HUES64 (cell line): ENCODE data around the gene PDK4.

Source experiments
- H3K27ac ChIP-seq: 2 replicates; pipeline ENCODE4 v1.7.0; 2013; ENCODE audit warnings: low read depth, low read length, inconsistent platforms
- H3K27me3 ChIP-seq: 2 replicates; pipeline ENCODE4 v1.6.1; 2013; ENCODE audit warnings: mild to moderate bottlenecking, low read length; ENCODE audit not compliant: insufficient read depth
- H3K36me3 ChIP-seq: 2 replicates; pipeline ENCODE4 v1.6.1; 2013; ENCODE audit warnings: mild to moderate bottlenecking, low read length; ENCODE audit not compliant: insufficient read depth
- H3K4me1 ChIP-seq: 2 replicates; pipeline ENCODE4 v1.6.1; 2013; ENCODE audit warnings: mild to moderate bottlenecking, low read length, moderate library complexity; ENCODE audit not compliant: insufficient read depth
- H3K4me3 ChIP-seq: 2 replicates; pipeline ENCODE4 v1.5.1; 2013; ENCODE audit warnings: mild to moderate bottlenecking, low read length, moderate library complexity
- H3K9ac ChIP-seq: 2 replicates; pipeline ENCODE4 v1.6.1; 2013; ENCODE audit warnings: mild to moderate bottlenecking, low read depth, low read length
- H3K9me3 ChIP-seq: 2 replicates; pipeline ENCODE4 v1.6.1; 2013; ENCODE audit warnings: low read depth, low read length; ENCODE audit not compliant: insufficient read depth
- WGBS: fragments of 150-250, 120-280 bp; methylation state at CpG from one replicate; pipeline ENCODE4 v1.1.7; 2013; ENCODE audit warnings: missing lambda C conversion rate; 5-methylcytosine and 5-hydroxymethylcytosine counted together

Gene PDK4

DNA sequence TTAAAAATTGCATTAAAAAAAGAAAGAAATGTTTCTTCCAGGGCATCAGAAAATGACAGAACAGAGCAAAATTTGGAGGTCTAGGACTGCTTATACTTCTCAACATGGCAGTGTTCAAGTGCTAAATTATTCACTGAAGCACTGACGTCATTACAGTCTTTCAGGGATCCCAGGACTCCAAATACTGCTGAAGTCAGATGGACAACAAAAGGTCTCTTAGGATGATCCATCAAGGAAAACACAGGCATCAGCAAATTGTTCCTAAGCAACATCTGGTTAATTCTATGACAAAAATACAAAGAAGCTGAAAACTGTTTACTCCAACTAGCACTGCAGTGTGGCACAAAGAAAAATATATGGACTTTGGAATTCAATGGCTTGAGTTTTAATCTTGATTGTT, 52.1 kb downstream of the PDK4 start:
- H3K4me3 ChIP-seq: no peak overlapping the region
- H3K36me3 ChIP-seq: no peaks in the 10 kb centered on the region
- no peaks in the 10 kb centered on the region for H3K27me3 ChIP-seq
- H3K4me1 ChIP-seq: peaks cover 6% of the 10 kb centered on the region; the same call in 1 of the 2 replicates
- H3K9ac ChIP-seq: no peak overlapping the region
- WGBS: 85% methylated on average over 1 of the region's 1 CpG
- H3K27ac ChIP-seq: no peak overlapping the region
- H3K9me3 ChIP-seq: no peaks in the 10 kb centered on the region

DNA sequence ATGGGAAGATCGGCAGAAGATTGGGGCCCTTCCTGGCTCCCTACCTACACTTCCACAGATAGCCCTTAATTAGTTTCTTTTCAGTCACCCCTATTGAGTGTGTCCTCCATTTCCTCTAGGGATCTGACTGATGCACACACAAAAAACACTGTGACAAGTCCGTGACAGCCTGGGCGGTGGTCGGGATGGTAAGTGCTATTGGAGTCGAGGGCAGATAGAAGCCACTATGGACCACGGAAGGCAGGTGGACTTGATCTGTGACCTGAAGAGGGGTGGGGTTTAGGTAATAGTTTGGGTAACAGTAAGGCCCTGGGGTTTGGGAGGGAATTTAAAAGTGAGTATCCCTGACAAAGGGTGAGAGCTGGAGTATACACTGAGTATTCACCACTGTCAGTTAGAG, 53.0 kb downstream of the PDK4 start:
- 97% methylated on average over 6 of the region's 6 CpGs for whole genome bisulfite sequencing

DNA sequence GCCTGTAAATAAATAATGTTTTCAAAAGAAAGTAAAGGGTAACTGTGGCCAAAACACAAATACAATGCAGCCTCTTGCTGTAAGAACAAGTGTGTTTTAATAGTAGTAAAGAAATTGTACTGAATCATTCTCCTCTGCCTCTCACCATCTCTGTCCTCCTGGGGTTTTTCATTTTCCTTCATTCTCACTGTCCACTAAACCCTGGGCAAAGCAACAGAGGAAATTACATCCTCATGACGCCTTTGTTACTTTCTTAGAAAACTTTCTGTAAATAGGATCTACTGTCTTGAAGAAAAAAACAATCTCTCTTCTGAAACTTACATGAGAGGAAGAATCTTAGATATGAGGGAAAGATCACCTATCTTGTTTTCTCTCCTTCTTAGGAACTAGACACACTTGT, 56.0 kb downstream of the PDK4 start:
- no peak overlapping the region for H3K4me3 ChIP-seq
- H3K36me3 ChIP-seq: no peaks in the 10 kb centered on the region
- no peak overlapping the region for H3K27ac ChIP-seq
- WGBS: 100% methylated on average over 1 of the region's 1 CpG
- no peaks in the 10 kb centered on the region for H3K9me3 ChIP-seq
- no peaks in the 10 kb centered on the region for H3K27me3 ChIP-seq
- peaks cover 3% of the 10 kb centered on the region; the same call in 1 of the 2 replicates for H3K4me1 ChIP-seq
- H3K9ac ChIP-seq: no peak overlapping the region

More for the DNA sequence above, 53.0 kb downstream of the PDK4 start:
- no peaks in the 10 kb centered on the region for H3K27me3 ChIP-seq
- no peaks in the 10 kb centered on the region for H3K36me3 ChIP-seq
- no peaks in the 10 kb centered on the region for H3K9me3 ChIP-seq
- no peak overlapping the region for H3K4me3 ChIP-seq
- H3K9ac ChIP-seq: no peak overlapping the region
- peaks cover 6% of the 10 kb centered on the region; the same call in 1 of the 2 replicates for H3K4me1 ChIP-seq
- no peak overlapping the region for H3K27ac ChIP-seq

DNA sequence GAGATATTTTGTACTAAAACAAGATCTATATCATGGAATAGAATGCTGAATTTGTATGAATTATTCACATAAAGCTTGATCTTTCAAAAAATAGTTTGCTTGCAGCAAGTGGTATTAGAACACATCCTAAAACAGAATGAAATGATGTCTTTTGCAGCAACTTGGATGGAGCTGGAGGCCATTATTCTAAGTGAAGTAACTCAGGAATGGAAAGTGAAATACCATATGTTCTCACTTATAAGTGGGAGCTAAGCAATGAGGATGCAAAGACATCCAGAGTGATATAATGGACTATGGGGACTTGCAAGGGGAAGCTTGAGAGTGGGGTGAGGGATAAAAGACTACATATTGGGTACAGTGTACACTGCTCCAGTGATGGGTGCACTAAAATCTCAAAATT, 56.9 kb downstream of the PDK4 start:
- Histone ChIP-seq H3K27ac (no peak overlapping the region), H3K4me3 (no peak overlapping the region), H3K27me3 (no peaks in the 10 kb centered on the region), H3K9ac (no peak overlapping the region), H3K4me1 (no peaks in the 10 kb centered on the region), H3K36me3 (no peaks in the 10 kb centered on the region), H3K9me3 (no peaks in the 10 kb centered on the region)

DNA sequence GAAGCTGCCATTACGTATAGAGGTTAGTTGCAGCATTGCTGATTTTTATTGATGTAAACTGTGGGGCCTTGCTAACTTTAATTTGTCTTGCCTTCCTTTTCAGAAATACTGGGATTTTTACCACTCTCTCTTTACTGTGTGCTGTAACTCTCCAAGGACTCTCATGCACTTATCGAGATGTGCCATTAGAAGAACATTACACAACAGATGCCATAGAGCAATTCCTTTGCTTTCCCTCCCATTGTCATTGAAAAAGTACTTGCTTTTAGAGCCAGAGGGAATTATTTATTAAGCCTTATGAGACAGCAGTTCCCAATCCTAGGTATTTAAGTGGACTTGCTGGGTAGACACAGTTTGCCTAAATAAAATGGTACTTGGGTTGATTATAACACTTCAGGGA, 58.8 kb downstream of the PDK4 start:
- Histone ChIP-seq H3K27ac (no peak overlapping the region), H3K36me3 (no peaks in the 10 kb centered on the region), H3K9me3 (no peaks in the 10 kb centered on the region), H3K4me1 (no peaks in the 10 kb centered on the region), H3K27me3 (no peaks in the 10 kb centered on the region), H3K4me3 (no peak overlapping the region), H3K9ac (no peak overlapping the region)
- 90% methylated on average over 2 of the region's 2 CpGs for WGBS

DNA sequence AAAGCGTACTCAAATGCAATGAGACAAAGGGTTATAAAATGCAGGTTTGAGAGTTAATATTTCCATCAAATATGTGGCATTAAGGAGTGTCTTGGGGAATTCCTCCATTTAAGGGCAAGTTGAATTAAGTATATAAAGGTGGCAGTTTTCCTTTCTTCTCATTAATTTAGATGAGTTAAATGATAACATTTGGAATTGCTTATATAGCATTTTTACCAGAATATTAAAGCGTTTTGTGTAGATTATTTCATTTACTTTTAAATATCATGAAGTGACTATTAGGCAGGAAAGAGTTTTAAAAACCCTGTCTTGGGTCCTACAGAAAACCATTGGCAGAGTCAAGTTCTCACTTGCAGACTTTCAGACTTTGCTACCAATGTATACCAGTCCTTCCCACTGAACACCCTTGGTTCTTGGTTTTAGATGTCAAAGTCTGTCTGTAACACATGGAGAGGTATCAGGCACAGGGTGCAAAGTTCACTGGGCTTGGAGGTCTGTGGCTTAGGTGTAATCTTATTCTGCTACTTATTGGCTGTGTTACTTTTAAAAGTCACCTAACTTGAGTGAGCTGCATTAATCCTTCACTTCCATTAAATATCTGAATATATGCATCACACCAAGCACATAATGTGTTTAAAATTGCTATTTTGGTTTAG, 59.5 kb downstream of the PDK4 start:
- H3K36me3 ChIP-seq: no peaks in the 10 kb centered on the region
- no peak overlapping the region for H3K9ac ChIP-seq
- WGBS: 93% methylated on average over 1 of the region's 2 CpGs
- no peaks in the 10 kb centered on the region for H3K9me3 ChIP-seq
- no peak overlapping the region for H3K4me3 ChIP-seq
- H3K27me3 ChIP-seq: no peaks in the 10 kb centered on the region
- no peak overlapping the region for H3K27ac ChIP-seq
- no peaks in the 10 kb centered on the region for H3K4me1 ChIP-seq

DNA sequence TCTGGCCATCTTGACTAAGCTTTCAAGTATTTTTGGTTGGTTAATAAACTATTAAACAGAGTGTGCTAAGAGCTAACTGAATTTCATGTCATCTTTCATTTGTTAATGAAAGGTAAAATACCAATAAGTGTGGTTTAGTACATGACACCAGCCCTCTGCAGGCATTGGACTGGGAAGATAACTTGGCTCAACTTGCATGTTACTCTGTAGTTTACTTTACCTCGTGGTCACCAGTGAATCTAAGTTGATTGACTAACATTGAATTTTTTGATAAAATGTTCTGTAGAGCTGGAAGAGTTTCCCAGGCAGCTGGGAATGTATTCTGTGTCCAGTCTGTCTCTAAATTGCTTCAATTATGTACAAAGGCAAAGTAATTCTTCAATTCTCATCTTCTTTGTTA, 60.7 kb downstream of the PDK4 start:
- 62% methylated on average over 1 of the region's 1 CpG for WGBS
- no peaks in the 10 kb centered on the region for H3K27me3 ChIP-seq
- H3K4me1 ChIP-seq: no peaks in the 10 kb centered on the region
- no peak overlapping the region for H3K9ac ChIP-seq
- no peak overlapping the region for H3K27ac ChIP-seq
- no peak overlapping the region for H3K4me3 ChIP-seq
- no peaks in the 10 kb centered on the region for H3K9me3 ChIP-seq
- no peaks in the 10 kb centered on the region for H3K36me3 ChIP-seq

DNA sequence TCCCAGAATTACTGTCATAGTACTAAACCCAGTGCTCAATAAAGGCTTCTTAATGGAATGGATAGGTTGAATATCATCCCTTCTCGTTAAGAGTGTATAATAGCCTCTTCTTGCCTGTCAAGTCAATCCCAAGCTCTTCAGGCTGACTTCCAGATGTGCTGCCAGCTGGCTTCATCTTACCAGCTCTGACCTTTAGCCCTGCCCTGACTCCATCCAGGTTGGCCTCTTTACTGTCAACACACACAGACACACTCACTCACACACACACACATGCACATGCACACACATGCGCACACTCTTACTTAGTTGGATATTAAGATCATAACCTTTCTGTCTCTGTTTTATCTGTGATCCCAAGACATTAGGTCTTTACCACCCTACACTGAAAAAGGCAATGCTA, 61.5 kb downstream of the PDK4 start:
- no peak overlapping the region for H3K9ac ChIP-seq
- H3K9me3 ChIP-seq: no peaks in the 10 kb centered on the region
- no peak overlapping the region for H3K27ac ChIP-seq
- no peaks in the 10 kb centered on the region for H3K36me3 ChIP-seq
- no peak overlapping the region for H3K4me3 ChIP-seq
- no peaks in the 10 kb centered on the region for H3K4me1 ChIP-seq
- no peaks in the 10 kb centered on the region for H3K27me3 ChIP-seq
- 96% methylated on average over 2 of the region's 2 CpGs for WGBS
